ENCODE results near the gene SNX24.
"Not testable (repeated sequence)": the region's sequence is repeated elsewhere in the genome, so short reads cannot be mapped to it uniquely, and the experiment has no call there.

The SNX24 gene

GRCh38 chr5:122924719-122925395 lies 79.4 kb downstream of the SNX24 start:
- no peak for DNase-seq

GRCh38 chr5:122929001-122929400 lies 83.6 kb downstream of the SNX24 start:
- no peak for DNase-seq

GRCh38 chr5:122929980-122930379 lies 84.6 kb downstream of the SNX24 start:
- no peak for DNase-seq

GRCh38 chr5:122933956-122934355 lies 88.5 kb downstream of the SNX24 start:
- no peak for DNase-seq

GRCh38 chr5:122936088-122936487 lies 90.7 kb downstream of the SNX24 start:
- DNase-seq = no peak

GRCh38 chr5:122937914-122938313 lies 92.5 kb downstream of the SNX24 start:
- no peak for DNase-seq

GRCh38 chr5:122940890-122941289 lies 95.5 kb downstream of the SNX24 start:
- no peak for DNase-seq

- DNase-seq = no peak
These were observed 96.3 kb downstream of the SNX24 start for GRCh38 chr5:122941737-122942136.

- DNase-seq = no peak
These were observed 96.9 kb downstream of the SNX24 start for GRCh38 chr5:122942164-122942914.

GRCh38 chr5:122943050-122943698 lies 97.8 kb downstream of the SNX24 start:
- DNase-seq = no peak

GRCh38 chr5:122944051-122944450 lies 98.6 kb downstream of the SNX24 start:
- no peak for DNase-seq

GRCh38 chr5:122947372-122947771 lies 102.0 kb downstream of the SNX24 start:
- DNase-seq = no peak

GRCh38 chr5:122947772-122948171 lies 102.4 kb downstream of the SNX24 start:
- no peak for DNase-seq

- DNase-seq = no peak
These were observed 102.9 kb downstream of the SNX24 start for GRCh38 chr5:122948319-122948718.

GRCh38 chr5:122951658-122952057 lies 106.2 kb downstream of the SNX24 start:
- no peak for DNase-seq

- no peak for DNase-seq
These were observed 109.3 kb downstream of the SNX24 start for GRCh38 chr5:122954719-122955118.

GRCh38 chr5:122957457-122957856 lies 112.0 kb downstream of the SNX24 start:
- no peak for DNase-seq

GRCh38 chr5:122959740-122960445 lies 114.5 kb downstream of the SNX24 start:
- DNase-seq = peak; percentile 28 to 41

- DNase-seq = no peak
These were observed 117.9 kb downstream of the SNX24 start for GRCh38 chr5:122963305-122963704.

GRCh38 chr5:122965111-122965510 lies 119.7 kb downstream of the SNX24 start:
- DNase-seq = peak; percentile 12 to 13

- DNase-seq = no peak
These were observed 121.7 kb downstream of the SNX24 start for GRCh38 chr5:122967085-122967484.

GRCh38 chr5:122967625-122968024 lies 122.2 kb downstream of the SNX24 start:
- peak in 1 of 2 experiments; percentile 0 for DNase-seq

GRCh38 chr5:122968056-122968455 lies 122.6 kb downstream of the SNX24 start:
- not testable (repeated sequence) for DNase-seq
